WERI-Rb-1 (cell line): ENCODE results near the gene BRD1.

ENCODE experiments used
- DNase-seq: peaks from one replicate; pipeline ENCODE4 v3.0.0-alpha.2; 2020
- H3K27ac ChIP-seq: fragments of 250-450 bp; sonication (Bioruptor Pico); 2 replicates; pipeline ENCODE4 v1.5.1; 2020; ENCODE audit warnings: mild to moderate bottlenecking, moderate library complexity
- H3K27me3 ChIP-seq: fragments of 250-450 bp; sonication (Bioruptor Pico); 2 replicates; pipeline ENCODE4 v1.5.1; 2021; ENCODE audit warnings: mild to moderate bottlenecking, low read depth, moderate library complexity; ENCODE audit not compliant: insufficient read depth, severe bottlenecking
- H3K36me3 ChIP-seq: fragments of 250-450 bp; sonication (Bioruptor Pico); 2 replicates; pipeline ENCODE4 v1.5.1; 2020; ENCODE audit warnings: mild to moderate bottlenecking, moderate library complexity
- H3K4me3 ChIP-seq: 2 replicates; pipeline ENCODE4 v1.5.1; 2011; ENCODE audit warnings: low read depth, mild to moderate bottlenecking, control low read depth, low read length
- H3K9me3 ChIP-seq: fragments of 250-450 bp; sonication (Bioruptor Pico); 2 replicates; pipeline ENCODE4 v1.5.1; 2021; ENCODE audit warnings: mild to moderate bottlenecking, moderate library complexity; ENCODE audit not compliant: severe bottlenecking
- CTCF ChIP-seq: IDR thresholded peaks from 2 replicates; pipeline ENCODE4 v1.5.1; 2011; ENCODE audit warnings: low read depth, mild to moderate bottlenecking, control low read depth, inconsistent platforms, low read length

Gene BRD1

GRCh38 chr22:49774046-49774445 lies 53.6 kb downstream of the BRD1 start:
- H3K36me3 ChIP-seq, result peaks cover 62% of the 10 kb centered on the region
- no peak for TF ChIP-seq CTCF
- H3K27me3 ChIP-seq, result no peaks in the 10 kb centered on the region
- H3K27ac ChIP-seq, result no peak overlapping the region
- no peak for DNase-seq
- H3K4me3 ChIP-seq, result no peak overlapping the region
- no peaks in the 10 kb centered on the region for H3K9me3 ChIP-seq

DNA sequence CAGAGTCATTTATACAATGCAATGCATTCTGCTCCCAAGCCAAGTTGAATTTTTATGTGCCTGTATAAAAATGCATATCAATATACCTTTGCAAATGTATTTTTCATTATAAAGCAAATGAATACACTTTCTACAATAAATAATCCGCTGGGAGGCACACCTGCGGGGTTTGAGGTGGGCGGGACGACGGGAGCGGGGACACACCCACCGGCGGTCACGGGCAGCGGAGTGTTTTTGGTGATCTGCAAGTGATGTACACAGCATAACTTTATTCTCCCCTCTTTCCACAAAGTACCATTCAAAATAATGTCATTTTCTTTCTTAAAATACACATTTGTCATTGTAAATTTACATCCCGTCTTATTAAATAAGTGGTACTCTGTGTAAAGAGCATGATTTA lies 54.1 kb downstream of the BRD1 start:
- Histone ChIP-seq H3K27me3 (no peaks in the 10 kb centered on the region), H3K36me3 (peaks cover 60% of the 10 kb centered on the region), H3K9me3 (no peaks in the 10 kb centered on the region), H3K27ac (no peak overlapping the region), H3K4me3 (no peak overlapping the region)
- DNase-seq, result no peak
- TF ChIP-seq CTCF, result no peak

DNA sequence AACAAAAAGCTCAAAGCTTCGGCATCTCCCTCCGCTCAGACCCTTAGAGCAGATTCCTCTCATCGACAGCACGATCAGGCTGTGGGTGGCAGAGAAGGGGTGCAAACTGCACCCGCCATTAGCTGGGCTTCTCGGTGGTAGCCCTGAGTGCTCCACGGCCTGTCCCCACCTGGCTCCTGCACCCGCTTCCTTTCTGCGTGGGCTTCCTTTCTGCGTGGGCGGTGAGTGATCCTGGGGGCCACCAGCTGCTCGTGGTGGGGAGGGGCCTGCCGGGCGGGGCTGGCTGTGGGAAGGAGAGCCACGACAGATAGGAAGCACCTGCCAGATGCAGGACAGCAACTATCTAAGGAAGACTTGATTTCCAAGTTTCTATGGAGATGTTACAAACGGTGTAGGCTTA lies 55.0 kb downstream of the BRD1 start:
- H3K4me3 ChIP-seq, result no peak overlapping the region
- H3K36me3 ChIP-seq, result peaks cover 54% of the 10 kb centered on the region
- no peak for TF ChIP-seq CTCF
- DNase-seq, result no peak
- H3K27ac ChIP-seq, result no peak overlapping the region
- no peaks in the 10 kb centered on the region for H3K27me3 ChIP-seq
- no peaks in the 10 kb centered on the region for H3K9me3 ChIP-seq

GRCh38 chr22:49771266-49772065 lies 56.2 kb downstream of the BRD1 start:
- no peak for DNase-seq
- H3K27ac ChIP-seq, result no peak overlapping the region
- peaks cover 42% of the 10 kb centered on the region for H3K36me3 ChIP-seq
- H3K9me3 ChIP-seq, result peaks cover 4% of the 10 kb centered on the region
- no peak for TF ChIP-seq CTCF
- no peak overlapping the region for H3K4me3 ChIP-seq
- H3K27me3 ChIP-seq, result no peaks in the 10 kb centered on the region

DNA sequence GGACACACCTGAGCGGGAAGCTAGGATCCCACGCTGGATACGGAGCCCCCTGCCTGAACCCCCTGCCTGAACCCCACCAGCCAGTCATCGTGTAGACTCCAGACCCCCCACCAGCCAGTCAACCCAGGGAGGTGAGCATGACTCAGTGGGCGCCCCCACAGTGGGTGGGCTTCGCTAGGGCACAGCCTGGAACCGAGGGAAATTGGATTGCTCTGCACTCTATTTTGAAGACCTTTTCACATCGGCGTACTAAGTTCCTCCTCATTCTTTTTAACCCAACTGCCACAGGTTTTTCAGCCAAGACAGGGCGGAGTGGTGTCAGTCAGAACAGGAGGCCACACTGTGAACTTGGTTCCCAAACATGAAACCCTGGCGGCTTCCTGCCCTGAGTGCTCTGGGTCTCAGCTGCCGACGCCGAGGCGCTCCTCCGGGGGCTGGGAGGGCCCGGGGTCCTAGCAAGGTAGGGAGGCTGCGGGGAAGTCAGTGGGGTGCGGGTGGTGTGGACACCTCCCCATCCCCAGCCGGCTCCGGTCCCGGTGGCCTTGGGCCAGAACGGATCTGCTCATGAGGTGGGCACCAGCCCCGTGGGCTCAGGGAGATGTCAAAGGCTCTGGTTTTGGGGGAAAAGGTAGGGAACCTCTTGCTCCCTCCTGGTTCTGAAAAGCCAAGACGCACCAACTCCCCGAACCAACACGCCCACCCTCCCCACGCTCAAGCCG lies 57.0 kb downstream of the BRD1 start:
- Histone ChIP-seq H3K36me3 (peaks cover 35% of the 10 kb centered on the region), H3K27me3 (no peaks in the 10 kb centered on the region), H3K27ac (no peak overlapping the region), H3K4me3 (no peak overlapping the region), H3K9me3 (peaks cover 4% of the 10 kb centered on the region)
- no peak for DNase-seq
- no peak for TF ChIP-seq CTCF
